Trophoblast cell (in vitro differentiated cells and primary cell): ENCODE data around the gene PTPRU.

Source experiments
- DNase-seq, 2 donors: peaks; one replicate each; pipeline ENCODE4 v3.0.0-alpha.2; 2016
- H2AFZ ChIP-seq: 2 replicates; pipeline ENCODE4 v1.6.1; 2013; ENCODE audit warnings: low read length, moderate library complexity, mild to moderate bottlenecking; ENCODE audit not compliant: insufficient read depth, poor library complexity
- H2AK5ac ChIP-seq: 2 replicates; pipeline ENCODE4 v1.6.1; 2013; ENCODE audit warnings: mild to moderate bottlenecking, low read length
- H2BK120ac ChIP-seq: 2 replicates; pipeline ENCODE4 v1.6.1; 2013; ENCODE audit warnings: low read length, mild to moderate bottlenecking, moderate library complexity; ENCODE audit not compliant: insufficient read depth, poor library complexity
- H2BK12ac ChIP-seq: 2 replicates; pipeline ENCODE4 v1.6.1; 2013; ENCODE audit warnings: mild to moderate bottlenecking, low read length, moderate library complexity
- H2BK5ac ChIP-seq: 2 replicates; pipeline ENCODE4 v1.6.1; 2013; ENCODE audit warnings: low read length, low read depth, moderate library complexity, mild to moderate bottlenecking; ENCODE audit not compliant: poor library complexity
- H3K14ac ChIP-seq: 2 replicates; pipeline ENCODE4 v1.6.1; 2013; ENCODE audit warnings: mild to moderate bottlenecking, low read length
- H3K18ac ChIP-seq: 2 replicates; pipeline ENCODE4 v1.6.1; 2013; ENCODE audit warnings: mild to moderate bottlenecking, low read length
- H3K23ac ChIP-seq: 2 replicates; pipeline ENCODE4 v1.6.1; 2013; ENCODE audit warnings: low read length
- H3K27ac ChIP-seq: 2 replicates; pipeline ENCODE4 v1.5.1; 2013; ENCODE audit warnings: low read depth, mild to moderate bottlenecking, inconsistent platforms, low read length, moderate library complexity
- H3K27me3 ChIP-seq: 2 replicates; pipeline ENCODE4 v1.6.1; 2013; ENCODE audit warnings: inconsistent platforms, mild to moderate bottlenecking, low read length, moderate library complexity; ENCODE audit not compliant: insufficient read depth
- H3K36me3 ChIP-seq, 2 experiments: 1 replicate in 1 of 2; 2 replicates in 1 of 2; pipeline ENCODE4 v1.6.1; 2013; ENCODE audit warnings: low read length in 2 of 2, mild to moderate bottlenecking in 2 of 2, moderate library complexity in 1 of 2; ENCODE audit not compliant: insufficient read depth in 2 of 2, control insufficient read depth in 1 of 2
- H3K4ac ChIP-seq: 2 replicates; pipeline ENCODE4 v1.6.1; 2013; ENCODE audit warnings: low read depth, mild to moderate bottlenecking, low read length, moderate library complexity
- H3K4me1 ChIP-seq, 2 experiments: 1 replicate in 1 of 2; 2 replicates in 1 of 2; pipeline ENCODE4 v1.6.1; 2013; ENCODE audit warnings: low read length in 2 of 2, mild to moderate bottlenecking in 2 of 2, moderate library complexity in 1 of 2; ENCODE audit not compliant: insufficient read depth in 2 of 2, control insufficient read depth in 1 of 2
- H3K4me2 ChIP-seq: 2 replicates; pipeline ENCODE4 v1.6.1; 2013; ENCODE audit warnings: inconsistent platforms, mild to moderate bottlenecking, low read length, moderate library complexity
- H3K4me3 ChIP-seq: 2 replicates; pipeline ENCODE4 v1.5.1; 2013; ENCODE audit warnings: mild to moderate bottlenecking, low read depth, low read length, inconsistent platforms
- H3K79me1 ChIP-seq: one replicate; pipeline ENCODE4 v1.6.1; 2013; ENCODE audit warnings: low read length
- H3K79me2 ChIP-seq: 2 replicates; pipeline ENCODE4 v1.6.1; 2013; ENCODE audit warnings: low read length, mild to moderate bottlenecking; ENCODE audit not compliant: control insufficient read depth, insufficient read depth, poor library complexity
- H3K9ac ChIP-seq: 2 replicates; pipeline ENCODE4 v1.6.1; 2013; ENCODE audit warnings: mild to moderate bottlenecking, low read length
- H3K9me3 ChIP-seq: 2 replicates; pipeline ENCODE4 v1.6.1; 2013; ENCODE audit warnings: low read depth, mild to moderate bottlenecking, control low read depth, inconsistent platforms, low read length; ENCODE audit not compliant: insufficient read depth
- H4K12ac ChIP-seq: 2 replicates; pipeline ENCODE4 v1.6.1; 2013; ENCODE audit warnings: low read depth, mild to moderate bottlenecking, low read length, moderate library complexity
- H4K8ac ChIP-seq: 2 replicates; pipeline ENCODE4 v1.6.1; 2013; ENCODE audit warnings: low read depth, mild to moderate bottlenecking, low read length, moderate library complexity
- H4K91ac ChIP-seq: one replicate; pipeline ENCODE4 v1.6.1; 2013; ENCODE audit warnings: low read depth, mild to moderate bottlenecking, low read length, moderate library complexity
- WGBS: extraction: QIAGEN DNeasy Blood & Tissue Kit; methylation state at CpG from one replicate; pipeline ENCODE4 v1.1.7; 2013; ENCODE audit warnings: missing lambda C conversion rate; ENCODE audit not compliant: insufficient read length, insufficient coverage; ENCODE audit errors: extremely low coverage; 5-methylcytosine and 5-hydroxymethylcytosine counted together

Gene PTPRU

GRCh38 chr1:29371332-29371731, 135.0 kb downstream of the PTPRU start:
- Histone ChIP-seq H3K79me2 (no peaks in the 10 kb centered on the region), H2AFZ (no peak overlapping the region), H3K9ac (no peak overlapping the region), H2BK12ac (no peak overlapping the region), H4K91ac (no peak overlapping the region), H3K27me3 (no peaks in the 10 kb centered on the region), H3K27ac (no peak overlapping the region), H4K8ac (no peak overlapping the region), H3K36me3 (no peaks in the 10 kb centered on the region), H2BK120ac (no peak overlapping the region), H3K9me3 (peaks cover 2% of the 10 kb centered on the region), H3K14ac (no peak overlapping the region), H4K12ac (no peak overlapping the region), H3K79me1 (no peaks in the 10 kb centered on the region), H3K4me2 (no peak overlapping the region), H2BK5ac (no peak overlapping the region), H3K18ac (no peak overlapping the region), H3K4ac (no peak overlapping the region), H2AK5ac (no peak overlapping the region), H3K4me3 (no peak overlapping the region), H3K23ac (no peak overlapping the region), H3K4me1 (no peaks in the 10 kb centered on the region)
- WGBS: no CpG with 5 or more reads among the region's 5 CpGs
- DNase-seq: no peak

DNA sequence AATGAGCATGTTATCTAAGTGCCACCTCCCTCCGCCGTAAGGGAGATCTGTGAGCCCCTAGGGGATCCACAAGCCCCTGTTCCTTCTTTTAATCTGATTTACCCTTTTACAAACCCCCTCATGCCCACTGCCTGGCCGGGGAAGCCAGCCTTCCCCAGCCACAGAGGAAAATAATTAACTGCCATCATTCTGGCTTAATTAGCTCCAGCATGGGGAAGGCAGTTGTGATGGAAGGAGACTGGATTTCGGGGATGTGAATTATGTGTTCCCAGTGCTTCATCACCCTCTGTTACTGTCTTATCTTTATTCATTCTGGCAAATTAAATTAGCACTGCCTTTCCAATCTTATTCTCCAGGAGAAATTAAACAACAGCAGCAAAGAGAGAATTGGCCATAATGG, 135.8 kb downstream of the PTPRU start:
- Histone ChIP-seq H3K4me1 (no peaks in the 10 kb centered on the region), H3K27me3 (no peaks in the 10 kb centered on the region), H3K14ac (no peak overlapping the region), H3K4me3 (no peak overlapping the region), H3K27ac (no peak overlapping the region), H2AFZ (no peak overlapping the region), H3K9me3 (no peaks in the 10 kb centered on the region), H2AK5ac (no peak overlapping the region), H3K36me3 (no peaks in the 10 kb centered on the region), H3K79me2 (no peaks in the 10 kb centered on the region), H4K91ac (no peak overlapping the region), H2BK12ac (no peak overlapping the region), H4K12ac (no peak overlapping the region), H3K23ac (no peak overlapping the region), H2BK5ac (no peak overlapping the region), H3K18ac (no peak overlapping the region), H3K4me2 (no peak overlapping the region), H3K9ac (no peak overlapping the region), H3K79me1 (no peaks in the 10 kb centered on the region), H4K8ac (no peak overlapping the region), H2BK120ac (no peak overlapping the region), H3K4ac (no peak overlapping the region)
- WGBS: no CpG with 5 or more reads among the region's 4 CpGs
- no peak for DNase-seq
